Tracheal epithelial cell (primary cell): ENCODE results near the gene IFIT1. TPM values are rescaled to one million over a fixed set of nuclear protein-coding genes. Genes with fewer than 3 reads are reported as not detected.

ENCODE experiments used
- total RNA-seq: library from RNA; depleted of rRNA; stranded (reverse); fragments of >200 nt; gene quantifications from 2 replicates; pipeline ENCODE4 v1.2.1, GENCODE V29; 2014

The IFIT1 gene
- total RNA-seq: 3.4 TPM in 1 of 2 replicates, not detected in the other

GRCh38 chr10:89391907-89392756 lies at the start of gene IFIT1:
TSS of gene IFIT1 (plus strand) at chr10:89392623. CDS start at chr10:89392713, 90 bp downstream.

GRCh38 chr10:89377705-89378637 lies 14.5 kb upstream of the IFIT1 start, which contains the start of gene IFIT1B:
TSS of gene IFIT1B (plus strand) at chr10:89378056. CDS start at chr10:89378136, 80 bp downstream.

GRCh38 chr10:89414146-89414878 lies 21.9 kb downstream of the IFIT1 start, which contains the start of gene IFIT5:
TSS of gene IFIT5 (plus strand) at chr10:89414568. CDS start at chr10:89414799, 231 bp downstream.

Other genes starting within 250 kb of the IFIT1 start
- gene CH25H, start 185.3 kb upstream of the IFIT1 start, total RNA-seq: under 0.01 TPM in 1 of 2 replicates, not detected in the other
- gene LIPA, start 140.8 kb upstream of the IFIT1 start, total RNA-seq: 34.1 and 43.4 TPM in 2 replicates
- 0.21 and 6.3 TPM in 2 replicates for gene IFIT2, start 90.6 kb upstream of the IFIT1 start, total RNA-seq
- 0.64 and 9.9 TPM in 2 replicates for gene IFIT3, start 64.6 kb upstream of the IFIT1 start, total RNA-seq
- not detected in 2 replicates for gene IFIT1B, start 14.6 kb upstream of the IFIT1 start, total RNA-seq
- 5.5 and 9.9 TPM in 2 replicates for gene IFIT5, start 21.9 kb downstream of the IFIT1 start, total RNA-seq
- under 0.01 and 3.6 TPM in 2 replicates for gene SLC16A12, start 143.0 kb downstream of the IFIT1 start, total RNA-seq